DOHH2 (cell line): ENCODE results near the gene FBXL5.
A peak's percentile ranks its signal among the peaks of the same experiment; 100 is the strongest.

Experiments
- H3F3A ChIP-seq: fragments of 200-600 bp; sonication (generic), shearing (Covaris generic); 2 replicates; pipeline ENCODE4 v1.6.0; 2016; ENCODE audit warnings: antibody characterized with exemption, mild to moderate bottlenecking; ENCODE audit not compliant: control insufficient read depth, insufficient read depth
- H3K27ac ChIP-seq: fragments of 200-600 bp; sonication (generic); 2 replicates; pipeline ENCODE4 v1.5.1; 2014; ENCODE audit warnings: low read depth, mild to moderate bottlenecking, low read length, moderate library complexity
- H3K27me3 ChIP-seq: fragments of 200-600 bp; sonication (generic); 2 replicates; pipeline ENCODE4 v1.6.1; 2014; ENCODE audit warnings: mild to moderate bottlenecking, low read length, mixed read lengths; ENCODE audit not compliant: control insufficient read depth
- H3K36me3 ChIP-seq: fragments of 200-600 bp; sonication (generic); 2 replicates; pipeline ENCODE4 v1.6.1; 2014; ENCODE audit warnings: mild to moderate bottlenecking, low read length, moderate library complexity, mixed read lengths; ENCODE audit not compliant: control insufficient read depth
- H3K4me1 ChIP-seq: fragments of 200-600 bp; sonication (generic); 2 replicates; pipeline ENCODE4 v1.6.1; 2014; ENCODE audit warnings: mild to moderate bottlenecking, low read length, mixed read lengths; ENCODE audit not compliant: control insufficient read depth
- H3K4me2 ChIP-seq: fragments of 200-600 bp; sonication (generic); 2 replicates; pipeline ENCODE4 v1.6.0; 2014; ENCODE audit warnings: mild to moderate bottlenecking, low read length, moderate library complexity
- H3K4me3 ChIP-seq: fragments of 200-600 bp; sonication (generic); 2 replicates; pipeline ENCODE4 v1.5.1; 2014; ENCODE audit warnings: mild to moderate bottlenecking, low read length, mixed read lengths
- H3K79me2 ChIP-seq: fragments of 200-600 bp; sonication (generic); 2 replicates; pipeline ENCODE4 v1.6.1; 2014; ENCODE audit warnings: mild to moderate bottlenecking, low read length, mixed read lengths; ENCODE audit not compliant: control insufficient read depth
- H3K9me2 ChIP-seq: fragments of 200-600 bp; sonication (generic); replicated peaks from 2 replicates; pipeline ENCODE4 v1.6.1; 2014; ENCODE audit warnings: mild to moderate bottlenecking, low read length, mixed read lengths; ENCODE audit not compliant: control insufficient read depth
- H3K9me3 ChIP-seq: fragments of 200-600 bp; sonication (generic); 2 replicates; pipeline ENCODE4 v1.6.1; 2014; ENCODE audit warnings: antibody characterized with exemption, low read length, mixed read lengths; ENCODE audit not compliant: control insufficient read depth, insufficient read depth
- H4K20me1 ChIP-seq: fragments of 200-600 bp; sonication (generic); 2 replicates; pipeline ENCODE4 v1.6.0; 2014; ENCODE audit warnings: low read depth, mild to moderate bottlenecking, antibody characterized with exemption, low read length, moderate library complexity; ENCODE audit not compliant: control insufficient read depth, insufficient read depth
- CTCF ChIP-seq: fragments of 200-600 bp; sonication (generic); IDR thresholded peaks from one replicate; pipeline ENCODE4 v1.5.1; 2014; ENCODE audit warnings: antibody characterized with exemption, mild to moderate bottlenecking, low read depth, low read length; ENCODE audit not compliant: poor library complexity, severe bottlenecking
- EZH2phosphoT487 ChIP-seq: fragments of 200-600 bp; sonication (generic); IDR thresholded peaks from 2 replicates; pipeline ENCODE4 v1.6.1; 2017; ENCODE audit warnings: borderline replicate concordance, mild to moderate bottlenecking, antibody characterized with exemption, low read length, moderate library complexity, mixed read lengths

Gene FBXL5

GRCh38 chr4:15670576-15670975 lies 15.4 kb upstream of the FBXL5 start:
- no peaks in the 10 kb centered on the region for H3K9me2 ChIP-seq
- H3F3A ChIP-seq, result peaks cover 16% of the 10 kb centered on the region
- no peaks in the 10 kb centered on the region for H3K27me3 ChIP-seq
- peak overlapping the region; percentile 26; the same call in 1 of the 2 replicates for H3K4me2 ChIP-seq
- H3K27ac ChIP-seq, result no peak overlapping the region
- H3K79me2 ChIP-seq, result peaks cover 70% of the 10 kb centered on the region
- H3K9me3 ChIP-seq, result no peaks in the 10 kb centered on the region
- H3K4me3 ChIP-seq, result no peak overlapping the region
- TF ChIP-seq CTCF (no peak), EZH2phosphoT487 (no peak)
- peaks cover 69% of the 10 kb centered on the region for H3K36me3 ChIP-seq
- no peaks in the 10 kb centered on the region for H4K20me1 ChIP-seq
- peaks cover 71% of the 10 kb centered on the region for H3K4me1 ChIP-seq

GRCh38 chr4:15668566-15669435 lies 13.6 kb upstream of the FBXL5 start:
- H3K27ac ChIP-seq, result no peak overlapping the region
- H3K36me3 ChIP-seq, result peaks cover 70% of the 10 kb centered on the region
- 0 out of 2 replicates have a peak, but pooled peaks cover 5% of the 10 kb centered on the region for H3F3A ChIP-seq
- H3K4me2 ChIP-seq, result no peak overlapping the region
- H3K9me3 ChIP-seq, result no peaks in the 10 kb centered on the region
- no peak overlapping the region for H3K4me3 ChIP-seq
- no peaks in the 10 kb centered on the region for H4K20me1 ChIP-seq
- no peaks in the 10 kb centered on the region for H3K27me3 ChIP-seq
- H3K4me1 ChIP-seq, result peaks cover 65% of the 10 kb centered on the region
- TF ChIP-seq CTCF (no peak), EZH2phosphoT487 (no peak)
- peaks cover 61% of the 10 kb centered on the region for H3K79me2 ChIP-seq
- no peaks in the 10 kb centered on the region for H3K9me2 ChIP-seq

- Histone ChIP-seq H3K79me2 (peaks cover 45% of the 10 kb centered on the region), H3F3A (0 out of 2 replicates have a peak, but pooled peaks cover 10% of the 10 kb centered on the region), H4K20me1 (no peaks in the 10 kb centered on the region), H3K9me3 (no peaks in the 10 kb centered on the region), H3K27me3 (no peaks in the 10 kb centered on the region), H3K36me3 (peaks cover 61% of the 10 kb centered on the region), H3K27ac (no peak overlapping the region), H3K9me2 (no peaks in the 10 kb centered on the region), H3K4me1 (peaks cover 55% of the 10 kb centered on the region), H3K4me3 (no peak overlapping the region), H3K4me2 (no peak overlapping the region)
- TF ChIP-seq CTCF, result no peak
- TF ChIP-seq EZH2phosphoT487, result no peak
Observed at GRCh38 chr4:15667006-15667405, 11.8 kb upstream of the FBXL5 start.
